Measurements from ENCODE around the gene CPEB1. TPM values are rescaled to one million over a fixed set of nuclear protein-coding genes. Genes with fewer than 3 reads are reported as not detected.

Gene CPEB1
- total RNA-seq, 1 donor, result 3.9 TPM

DNA sequence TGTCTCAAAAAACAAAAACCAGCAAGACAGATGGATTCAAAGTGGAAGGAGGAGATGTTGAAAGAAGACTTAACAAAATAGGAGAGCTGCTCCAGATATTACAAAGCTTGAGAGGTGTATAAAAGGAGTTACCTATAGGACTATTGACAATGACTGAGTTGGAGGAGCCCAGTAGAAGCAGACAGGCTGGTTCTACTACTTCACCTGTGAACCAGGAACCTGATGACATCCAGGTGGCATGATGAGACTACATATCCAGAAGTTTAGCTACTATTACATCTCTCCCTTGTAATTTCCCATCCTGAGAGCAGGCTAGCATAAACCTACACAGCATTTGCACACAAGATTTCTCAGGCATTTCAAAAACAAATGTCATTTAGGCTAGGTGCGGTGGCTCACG lies 49.3 kb downstream of the CPEB1 start:
- H3K4me3 ChIP-seq (ENCODE audit: low read depth, low read length), result no peak overlapping the region
- DNase-seq (ENCODE audit: low read depth), result no peak
- TF ChIP-seq, protein P1, sequence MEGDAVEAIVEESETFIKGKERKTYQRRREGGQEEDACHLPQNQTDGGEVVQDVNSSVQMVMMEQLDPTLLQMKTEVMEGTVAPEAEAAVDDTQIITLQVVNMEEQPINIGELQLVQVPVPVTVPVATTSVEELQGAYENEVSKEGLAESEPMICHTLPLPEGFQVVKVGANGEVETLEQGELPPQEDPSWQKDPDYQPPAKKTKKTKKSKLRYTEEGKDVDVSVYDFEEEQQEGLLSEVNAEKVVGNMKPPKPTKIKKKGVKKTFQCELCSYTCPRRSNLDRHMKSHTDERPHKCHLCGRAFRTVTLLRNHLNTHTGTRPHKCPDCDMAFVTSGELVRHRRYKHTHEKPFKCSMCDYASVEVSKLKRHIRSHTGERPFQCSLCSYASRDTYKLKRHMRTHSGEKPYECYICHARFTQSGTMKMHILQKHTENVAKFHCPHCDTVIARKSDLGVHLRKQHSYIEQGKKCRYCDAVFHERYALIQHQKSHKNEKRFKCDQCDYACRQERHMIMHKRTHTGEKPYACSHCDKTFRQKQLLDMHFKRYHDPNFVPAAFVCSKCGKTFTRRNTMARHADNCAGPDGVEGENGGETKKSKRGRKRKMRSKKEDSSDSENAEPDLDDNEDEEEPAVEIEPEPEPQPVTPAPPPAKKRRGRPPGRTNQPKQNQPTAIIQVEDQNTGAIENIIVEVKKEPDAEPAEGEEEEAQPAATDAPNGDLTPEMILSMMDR (IDR thresholded peaks at IDR 0.05; ENCODE audit: insufficient read depth, low read depth, low read length), result no peak

DNA sequence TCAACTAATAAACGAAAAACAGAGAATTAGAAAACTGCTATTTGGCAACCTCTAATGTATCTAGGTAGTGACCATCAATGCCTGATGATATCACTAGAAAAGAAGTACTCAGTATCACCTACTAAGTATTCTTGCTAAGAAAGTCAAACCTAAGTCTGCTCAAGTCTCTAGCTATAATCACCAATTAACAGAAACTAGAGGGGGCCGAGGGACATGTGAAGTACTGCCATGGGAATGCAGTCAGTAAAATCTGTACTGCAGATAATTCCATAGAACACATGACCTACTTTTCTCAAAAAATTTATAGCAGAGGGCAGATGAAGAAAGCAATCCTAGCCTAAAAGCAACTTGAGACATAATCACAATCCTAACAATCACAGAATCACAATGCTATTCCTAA lies 51.4 kb downstream of the CPEB1 start:
- H3K4me3 ChIP-seq (ENCODE audit: low read depth, low read length), result no peak overlapping the region
- TF ChIP-seq, protein P1 (IDR thresholded peaks at IDR 0.05; ENCODE audit: insufficient read depth, low read depth, low read length), result no peak
- no peak for DNase-seq (ENCODE audit: low read depth)

DNA sequence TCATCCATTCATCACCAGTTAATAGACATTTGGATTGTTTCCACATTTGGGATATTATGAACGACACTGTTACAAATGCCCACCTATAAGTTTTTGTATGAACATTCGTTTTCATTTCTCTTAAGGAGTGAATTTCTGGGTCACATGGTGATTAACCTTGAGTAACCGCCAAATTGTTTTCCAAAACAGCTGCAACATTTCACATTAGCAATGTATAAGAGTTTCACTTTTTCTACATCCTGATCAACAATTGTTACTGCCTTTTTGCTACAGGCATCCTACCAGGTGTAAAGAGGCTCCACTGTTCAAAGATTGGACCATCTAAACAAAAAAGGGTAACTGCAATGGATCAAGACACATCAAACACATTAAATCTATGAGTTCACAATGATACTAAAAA lies 52.0 kb downstream of the CPEB1 start:
- TF ChIP-seq, protein P1 (IDR thresholded peaks at IDR 0.05; ENCODE audit: insufficient read depth, low read depth, low read length), result no peak
- no peak overlapping the region for H3K4me3 ChIP-seq (ENCODE audit: low read depth, low read length)
- DNase-seq (ENCODE audit: low read depth), result no peak

DNA sequence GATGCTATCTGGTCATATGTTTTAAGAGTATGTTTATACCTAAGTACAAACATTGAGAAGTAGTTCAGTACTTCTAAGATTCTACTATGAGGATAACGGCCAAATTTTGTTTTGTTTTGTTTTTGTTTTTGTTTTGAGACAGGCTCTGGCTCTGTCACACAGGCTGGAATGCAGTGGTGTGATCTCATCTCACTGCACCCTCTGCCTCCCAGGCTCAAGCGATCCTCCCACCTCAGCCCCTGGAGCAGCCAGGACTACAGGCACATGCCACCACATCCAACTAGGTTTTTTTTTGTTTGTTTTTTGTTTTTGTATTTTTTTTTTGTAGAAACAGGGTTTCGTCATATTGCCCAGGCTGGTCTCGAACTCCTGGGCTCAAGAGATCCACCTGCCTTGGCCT lies 59.4 kb downstream of the CPEB1 start:
- TF ChIP-seq, protein P1 (IDR thresholded peaks at IDR 0.05; ENCODE audit: insufficient read depth, low read depth, low read length), result no peak
- DNase-seq (ENCODE audit: low read depth), result peak; percentile 5
- H3K4me3 ChIP-seq (ENCODE audit: low read depth, low read length), result no peak overlapping the region

DNA sequence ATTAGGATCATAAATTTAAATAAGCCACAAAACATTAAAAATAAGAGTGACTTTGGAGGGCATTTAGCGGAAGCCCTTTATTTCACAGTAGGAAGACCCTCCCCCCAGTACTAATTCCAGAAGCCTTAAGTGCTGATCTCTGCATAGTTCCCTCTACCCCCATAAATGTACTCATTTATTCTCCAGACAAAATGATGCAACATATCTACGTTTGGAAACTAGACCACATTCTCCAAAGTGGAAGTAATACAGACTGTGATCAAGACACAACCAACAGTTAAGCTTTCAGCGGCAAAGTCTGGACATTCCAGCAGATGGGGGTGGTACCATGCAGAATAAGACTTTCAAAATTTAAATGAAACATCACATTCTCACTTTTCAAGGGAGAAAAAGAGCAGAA lies 62.1 kb downstream of the CPEB1 start:
- no peak overlapping the region for H3K4me3 ChIP-seq (ENCODE audit: low read depth, low read length)
- DNase-seq (ENCODE audit: low read depth), result peak; percentile 38
- TF ChIP-seq, protein P1 (IDR thresholded peaks at IDR 0.05; ENCODE audit: insufficient read depth, low read depth, low read length), result peak; percentile 18

DNA sequence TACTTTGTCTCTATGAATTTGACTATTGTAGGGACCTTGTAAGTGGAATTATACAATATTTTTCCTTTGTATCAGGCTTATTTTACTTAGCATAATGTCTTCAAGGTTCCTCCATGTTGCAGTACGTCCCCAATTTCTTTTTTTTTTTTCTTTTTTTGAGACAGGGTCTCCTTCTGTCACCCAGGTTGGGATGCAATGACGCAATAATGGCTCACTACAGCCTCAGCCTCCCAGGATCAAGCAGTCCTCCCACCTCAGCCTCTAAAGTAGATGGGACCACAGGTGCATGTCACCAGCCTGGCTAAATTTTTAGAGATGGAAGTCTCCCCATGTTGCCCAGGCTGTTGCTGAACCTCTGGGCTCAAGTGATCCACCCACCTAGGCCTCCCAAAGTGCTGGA lies 66.5 kb downstream of the CPEB1 start:
- TF ChIP-seq, protein P1 (IDR thresholded peaks at IDR 0.05; ENCODE audit: insufficient read depth, low read depth, low read length), result no peak
- DNase-seq (ENCODE audit: low read depth), result no peak
- no peak overlapping the region for H3K4me3 ChIP-seq (ENCODE audit: low read depth, low read length)

DNA sequence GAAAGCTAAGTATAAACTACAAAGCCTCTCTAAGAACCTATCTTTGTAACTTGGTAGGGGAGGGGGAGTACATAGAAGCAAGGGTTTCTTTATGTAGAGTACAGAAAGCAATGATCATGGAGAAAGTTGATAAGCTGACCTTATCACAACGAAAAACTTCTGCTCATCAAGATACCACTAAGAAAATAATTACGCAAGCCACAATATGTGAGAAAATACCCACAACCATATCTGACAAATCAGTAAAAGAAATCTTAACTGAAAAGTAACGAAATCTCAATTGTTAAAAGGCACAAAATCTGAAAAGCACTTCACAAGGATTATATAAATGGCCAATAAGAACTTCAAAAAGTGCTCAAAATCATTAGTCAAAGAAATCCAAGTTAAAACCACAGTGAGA lies 71.8 kb downstream of the CPEB1 start:
- TF ChIP-seq, protein P1 (IDR thresholded peaks at IDR 0.05; ENCODE audit: insufficient read depth, low read depth, low read length), result no peak
- no peak overlapping the region for H3K4me3 ChIP-seq (ENCODE audit: low read depth, low read length)
- DNase-seq (ENCODE audit: low read depth), result no peak
